Panc1 (cell line): ENCODE data around the gene ACBD3. TPM values are rescaled to one million over a fixed set of nuclear protein-coding genes. Genes with fewer than 3 reads are reported as not detected.

ENCODE experiments used
- ATAC-seq: fragments of 200-7000 bp; cut with Tn5 transposase; 2 replicates; pipeline ENCODE4 v1.9.1; 2020; ENCODE audit warnings: mild to moderate bottlenecking, moderate library complexity
- BruUV-seq: library from RNA; stranded (reverse); fragments of 400-500 nt; replicated peaks from 2 replicates; lab custom pipeline; 2021; lab: Mats Ljungman, UMichigan
- CTCF ChIA-PET: fragments of 300-600 bp; sonication (Branson Sonifier 250); formaldehyde crosslinking; loops from one replicate; lab custom pipeline; 2022; ENCODE audit warnings: antibody characterized with exemption; lab: Charles Lee
- POLR2A ChIA-PET: fragments of 300-600 bp; sonication (Branson Sonifier 250); formaldehyde crosslinking; loops from one replicate; lab custom pipeline; 2022; ENCODE audit warnings: antibody characterized with exemption; lab: Charles Lee
- DNase-seq: peaks from one replicate; pipeline ENCODE4 v3.0.0-alpha.2; 2010; ENCODE audit warnings: low read depth, low spot score
- H3K27ac ChIP-seq: 2 replicates; pipeline ENCODE4 v1.5.1; 2011; ENCODE audit warnings: mild to moderate bottlenecking, low read length, inconsistent platforms
- H3K27me3 ChIP-seq: fragments of 200-500 bp; sonication (Bioruptor generic); 2 replicates; pipeline ENCODE4 v1.6.0; 2014; ENCODE audit warnings: low read length, inconsistent platforms; ENCODE audit not compliant: control insufficient read depth, insufficient read depth
- H3K36me3 ChIP-seq: fragments of 200-500 bp; sonication (Bioruptor generic); 2 replicates; pipeline ENCODE4 v1.5.1; 2014; ENCODE audit warnings: inconsistent platforms, mild to moderate bottlenecking, low read length, moderate library complexity; ENCODE audit not compliant: control insufficient read depth, insufficient read depth
- H3K4me1 ChIP-seq: 2 replicates; pipeline ENCODE4 v1.5.1; 2011; ENCODE audit warnings: inconsistent platforms, mild to moderate bottlenecking, low read length, moderate library complexity; ENCODE audit not compliant: control insufficient read depth, insufficient read depth
- H3K4me3 ChIP-seq, 2 experiments: 2 replicates each; pipeline ENCODE4 v1.5.1; 2011 to 2012; ENCODE audit warnings: low read depth in 2 of 2, low read length in 2 of 2, mild to moderate bottlenecking in 2 of 2, inconsistent platforms in 1 of 2, moderate library complexity in 1 of 2
- H3K9me3 ChIP-seq: fragments of 200-500 bp; sonication (Bioruptor generic); 2 replicates; pipeline ENCODE4 v1.5.1; 2014; ENCODE audit warnings: low read depth, mild to moderate bottlenecking, inconsistent platforms, low read length, moderate library complexity; ENCODE audit not compliant: control insufficient read depth, insufficient read depth
- POLR2AphosphoS5 ChIP-seq: IDR thresholded peaks from 2 replicates; pipeline ENCODE4 v1.6.1; 2012; ENCODE audit warnings: mild to moderate bottlenecking, low read depth, low read length, moderate library complexity
- SIN3A ChIP-seq: IDR thresholded peaks from 2 replicates; pipeline ENCODE4 v1.6.1; 2012; ENCODE audit warnings: low read depth, mild to moderate bottlenecking, low read length, moderate library complexity, borderline replicate concordance; ENCODE audit not compliant: insufficient read depth
- TCF7L2 ChIP-seq: IDR thresholded peaks from 2 replicates; pipeline ENCODE4 v1.6.1; 2011; ENCODE audit warnings: mild to moderate bottlenecking, low read depth, low read length, inconsistent platforms
- in situ Hi-C: cut with HindIII; loops from 2 replicates; pipeline ENCODE4 v1.10.0; 2016; ENCODE audit warnings: low sequenced_read_pairs, low pct_unique_long_range_greater_than_20kb
- intact Hi-C: fragments of 100-400 bp; cut with micrococcal nuclease; formaldehyde crosslinking; loops from one replicate; pipeline ENCODE4 v1.10.0; 2022; ENCODE audit not compliant: unreplicated experiment
- total RNA-seq: library from RNA; stranded (reverse); gene quantifications from one replicate; pipeline ENCODE4 v1.2.1, GENCODE V29; 2021; ENCODE audit not compliant: unreplicated experiment
- TF ChIP-seq, protein P1 (sequence below), 2 experiments: IDR thresholded peaks; 2 replicates each; pipeline ENCODE4 v1.6.1; 2011 to 2012; ENCODE audit warnings: low read depth in 2 of 2, control low read depth in 1 of 2, low read length in 1 of 2, mild to moderate bottlenecking in 1 of 2, moderate library complexity in 1 of 2; ENCODE audit not compliant: insufficient read depth in 1 of 2
- TF ChIP-seq, protein P2 (sequence below): fragments of 450-650 bp; IDR thresholded peaks from 2 replicates; pipeline ENCODE4 v1.5.1; 2017; ENCODE audit warnings: mild to moderate bottlenecking

ACBD3 gene
- total RNA-seq, 1 experiment from 2014 or later = 31.2 TPM

DNA sequence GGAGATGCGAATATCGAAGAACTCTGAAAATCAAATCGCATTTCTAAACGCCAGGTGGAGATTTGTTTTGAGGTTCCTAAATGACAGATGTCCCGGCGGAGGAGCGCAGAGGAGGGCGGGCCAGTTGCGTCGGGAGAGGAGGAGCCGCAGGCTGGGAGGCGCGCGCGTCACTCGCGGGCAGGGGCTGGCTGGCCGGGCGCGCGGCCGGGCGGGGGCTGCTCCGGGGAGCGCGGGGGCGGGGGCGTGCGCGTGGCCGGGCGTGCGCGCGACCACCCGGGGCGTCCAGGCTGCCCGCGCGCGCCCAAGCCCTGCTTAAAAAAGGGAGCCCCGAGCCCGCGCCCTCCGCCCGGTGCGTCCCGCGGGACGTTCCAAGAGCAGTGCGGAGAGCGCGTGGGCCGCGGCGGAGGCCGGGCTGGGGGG is 76.7 kb downstream of the ACBD3 start:
- peaks cover 13% of the 10 kb centered on the region for H3K4me1 ChIP-seq
- H3K27ac ChIP-seq = peak overlapping the region; percentile 34; the same call in 1 of the 2 replicates
- intact Hi-C loops = no loop called here
- H3K27me3 ChIP-seq = no peaks in the 10 kb centered on the region
- no peaks in the 10 kb centered on the region for H3K9me3 ChIP-seq
- H3K36me3 ChIP-seq = no peaks in the 10 kb centered on the region
- ChIA-PET CTCF (interaction anchor here (0.5 to 0.9 kb wide), 2 partner anchors 15 to 39 kb away, joined by 3 to 4 read pairs; no protein-coding TSS in a partner anchor), POLR2A (no interaction called here)
- DNase-seq (no peak), ATAC-seq (peak; percentile 97)
- BruUV-seq = no TSS peak
- in situ Hi-C loops = no loop called here
- H3K4me3 ChIP-seq = peak overlapping the region; percentile 59 to 60
- TF ChIP-seq, protein P1, sequence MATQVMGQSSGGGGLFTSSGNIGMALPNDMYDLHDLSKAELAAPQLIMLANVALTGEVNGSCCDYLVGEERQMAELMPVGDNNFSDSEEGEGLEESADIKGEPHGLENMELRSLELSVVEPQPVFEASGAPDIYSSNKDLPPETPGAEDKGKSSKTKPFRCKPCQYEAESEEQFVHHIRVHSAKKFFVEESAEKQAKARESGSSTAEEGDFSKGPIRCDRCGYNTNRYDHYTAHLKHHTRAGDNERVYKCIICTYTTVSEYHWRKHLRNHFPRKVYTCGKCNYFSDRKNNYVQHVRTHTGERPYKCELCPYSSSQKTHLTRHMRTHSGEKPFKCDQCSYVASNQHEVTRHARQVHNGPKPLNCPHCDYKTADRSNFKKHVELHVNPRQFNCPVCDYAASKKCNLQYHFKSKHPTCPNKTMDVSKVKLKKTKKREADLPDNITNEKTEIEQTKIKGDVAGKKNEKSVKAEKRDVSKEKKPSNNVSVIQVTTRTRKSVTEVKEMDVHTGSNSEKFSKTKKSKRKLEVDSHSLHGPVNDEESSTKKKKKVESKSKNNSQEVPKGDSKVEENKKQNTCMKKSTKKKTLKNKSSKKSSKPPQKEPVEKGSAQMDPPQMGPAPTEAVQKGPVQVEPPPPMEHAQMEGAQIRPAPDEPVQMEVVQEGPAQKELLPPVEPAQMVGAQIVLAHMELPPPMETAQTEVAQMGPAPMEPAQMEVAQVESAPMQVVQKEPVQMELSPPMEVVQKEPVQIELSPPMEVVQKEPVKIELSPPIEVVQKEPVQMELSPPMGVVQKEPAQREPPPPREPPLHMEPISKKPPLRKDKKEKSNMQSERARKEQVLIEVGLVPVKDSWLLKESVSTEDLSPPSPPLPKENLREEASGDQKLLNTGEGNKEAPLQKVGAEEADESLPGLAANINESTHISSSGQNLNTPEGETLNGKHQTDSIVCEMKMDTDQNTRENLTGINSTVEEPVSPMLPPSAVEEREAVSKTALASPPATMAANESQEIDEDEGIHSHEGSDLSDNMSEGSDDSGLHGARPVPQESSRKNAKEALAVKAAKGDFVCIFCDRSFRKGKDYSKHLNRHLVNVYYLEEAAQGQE (IDR thresholded peaks at IDR 0.05; ENCODE audit: insufficient read depth in 1 of 2, low read depth in 2 of 2, low read length in 1 of 2) = no peak
- peak; percentile 53; the same call in 1 of the 2 replicates for TF ChIP-seq SIN3A

DNA sequence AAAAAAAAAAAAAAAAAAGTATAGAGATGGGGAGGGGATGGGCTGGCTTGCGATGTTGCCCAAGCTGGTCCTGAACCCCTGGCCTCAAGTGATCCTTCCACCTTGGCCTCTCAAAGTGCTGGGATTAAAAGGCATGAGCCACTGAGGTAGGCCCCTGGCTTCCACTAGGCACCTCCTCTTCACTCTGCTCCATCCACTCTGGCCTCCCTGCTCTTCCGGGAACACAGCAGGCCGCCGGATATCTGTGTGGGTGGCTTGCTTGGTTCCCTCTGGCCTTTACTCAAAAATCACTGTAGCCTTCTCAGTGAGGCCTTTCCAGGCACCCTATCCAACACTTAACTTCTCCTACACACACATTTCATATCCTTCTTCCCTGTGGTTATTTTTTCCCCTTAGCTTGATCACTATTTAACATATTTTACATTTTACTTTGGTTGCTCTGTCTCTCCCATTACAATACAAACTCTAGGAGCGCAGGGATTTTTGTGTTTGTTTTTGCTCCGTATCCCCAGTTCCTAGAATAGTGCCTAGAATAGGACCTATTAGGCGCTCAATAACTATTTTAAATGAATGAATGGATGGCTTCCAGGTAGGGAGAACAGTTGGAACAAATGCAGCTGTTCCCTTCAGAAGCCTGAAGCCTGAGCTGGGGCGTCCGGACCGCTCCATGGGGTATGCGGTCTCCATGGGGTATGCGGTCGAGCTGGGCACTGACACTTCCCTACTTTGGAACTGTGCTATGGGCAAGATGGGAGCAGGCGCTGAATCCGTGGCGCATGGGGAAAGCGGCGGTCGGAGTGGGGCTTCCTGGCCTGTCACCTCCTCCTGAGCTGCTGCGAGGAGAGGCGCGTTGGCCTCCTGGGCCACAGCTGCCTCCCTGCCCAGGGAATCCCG is 77.4 kb downstream of the ACBD3 start:
- TF ChIP-seq TCF7L2 = no peak
- no peak for TF ChIP-seq SIN3A
- TF ChIP-seq POLR2AphosphoS5 = no peak
- TF ChIP-seq, protein P1 (IDR thresholded peaks at IDR 0.05; ENCODE audit: insufficient read depth in 1 of 2, low read depth in 2 of 2, low read length in 1 of 2) = no peak
- TF ChIP-seq, protein P2, sequence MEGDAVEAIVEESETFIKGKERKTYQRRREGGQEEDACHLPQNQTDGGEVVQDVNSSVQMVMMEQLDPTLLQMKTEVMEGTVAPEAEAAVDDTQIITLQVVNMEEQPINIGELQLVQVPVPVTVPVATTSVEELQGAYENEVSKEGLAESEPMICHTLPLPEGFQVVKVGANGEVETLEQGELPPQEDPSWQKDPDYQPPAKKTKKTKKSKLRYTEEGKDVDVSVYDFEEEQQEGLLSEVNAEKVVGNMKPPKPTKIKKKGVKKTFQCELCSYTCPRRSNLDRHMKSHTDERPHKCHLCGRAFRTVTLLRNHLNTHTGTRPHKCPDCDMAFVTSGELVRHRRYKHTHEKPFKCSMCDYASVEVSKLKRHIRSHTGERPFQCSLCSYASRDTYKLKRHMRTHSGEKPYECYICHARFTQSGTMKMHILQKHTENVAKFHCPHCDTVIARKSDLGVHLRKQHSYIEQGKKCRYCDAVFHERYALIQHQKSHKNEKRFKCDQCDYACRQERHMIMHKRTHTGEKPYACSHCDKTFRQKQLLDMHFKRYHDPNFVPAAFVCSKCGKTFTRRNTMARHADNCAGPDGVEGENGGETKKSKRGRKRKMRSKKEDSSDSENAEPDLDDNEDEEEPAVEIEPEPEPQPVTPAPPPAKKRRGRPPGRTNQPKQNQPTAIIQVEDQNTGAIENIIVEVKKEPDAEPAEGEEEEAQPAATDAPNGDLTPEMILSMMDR = no peak
- Histone ChIP-seq H3K4me3 (peak overlapping the region; percentile 59 to 60), H3K27ac (0 out of 2 replicates have a peak overlapping the region, but pooled peaks have one; percentile 25), H3K36me3 (no peaks in the 10 kb centered on the region), H3K9me3 (no peaks in the 10 kb centered on the region), H3K4me1 (peaks cover 13% of the 10 kb centered on the region), H3K27me3 (no peaks in the 10 kb centered on the region)
- no TSS peak for BruUV-seq
- intact Hi-C loops (no loop called here), in situ Hi-C loops (no loop called here)
- ChIA-PET CTCF (interaction anchor here (0.5 to 0.9 kb wide), 5 partner anchors 14 to 1808 kb away, joined by 3 to 4 read pairs (median 4); no protein-coding TSS in a partner anchor), POLR2A (no interaction called here)
- ATAC-seq = peak; percentile 56
- DNase-seq = no peak
